Spleen (tissue), 7 donors: ENCODE measurements around the gene SOX14.

Experiments
- CTCF ChIP-seq, 11 experiments: fragments of 200-600 bp in 7 of 11; fragments of 450-650 bp in 4 of 11; sonication (generic) in 4 of 11; IDR thresholded peaks in 8 of 11; conservative IDR thresholded peaks in 3 of 11; 1 replicate in 7 of 11; 2 replicates in 4 of 11; pipeline versions ENCODE4 v1.4.0 to v1.8.0; 2016 to 2021; ENCODE audit warnings: antibody characterized with exemption in 11 of 11, inconsistent platforms in 4 of 11, mild to moderate bottlenecking in 1 of 11
- POLR2A ChIP-seq, 3 donors: fragments of 450-650 bp; IDR thresholded peaks; one replicate each; pipeline ENCODE4 v1.5.1; 2017; ENCODE audit warnings: antibody characterized with exemption in 3 of 3, mild to moderate bottlenecking in 1 of 3
- POLR2AphosphoS5 ChIP-seq, 3 donors: sonication (generic); formaldehyde crosslinking; IDR thresholded peaks; one replicate each; pipeline ENCODE4 v1.5.1; 2017; ENCODE audit warnings: antibody characterized with exemption in 3 of 3
- donor health status: DM: no; HTN: no; CAD: no; lungs with moderate emphysema.
- donor health status: DM: no; HTN: no; CAD: no.
- donor health status: DM: no; HTN: no; CAD: no.

GRCh38 chr3:137767538-137768360 is 3.6 kb downstream of the SOX14 start:
- TF ChIP-seq CTCF (IDR thresholded peaks at IDR 0.05 in 8 of 11, conservative IDR thresholded peaks at IDR 0.05 in 3 of 11) (no peak), POLR2A (IDR thresholded peaks at IDR 0.05) (no peak), POLR2AphosphoS5 (IDR thresholded peaks at IDR 0.05) (no peak)
